Stimulated activated CD4-positive, alpha-beta T cell treated with anti-CD3 and anti-CD28 coated beads, Interleukin-15, amount 100 ng/mL, for 1 hour (primary cell): ENCODE results near the gene SCYGR6.

Experiments used
- DNase-seq, 2 donors: peaks; one replicate each; pipeline ENCODE4 v3.0.0-alpha.2; 2020; ENCODE audit warnings: low read depth in 1 of 2, low spot score in 1 of 2

Gene SCYGR6

GRCh38 chr2:227716501-227716900, 8.1 kb downstream of the SCYGR6 start:
- no peak for DNase-seq

GRCh38 chr2:227713291-227713690, 11.3 kb downstream of the SCYGR6 start:
- DNase-seq = no peak

- DNase-seq = no peak
Measured at GRCh38 chr2:227710986-227711385, 13.6 kb downstream of the SCYGR6 start.

DNA sequence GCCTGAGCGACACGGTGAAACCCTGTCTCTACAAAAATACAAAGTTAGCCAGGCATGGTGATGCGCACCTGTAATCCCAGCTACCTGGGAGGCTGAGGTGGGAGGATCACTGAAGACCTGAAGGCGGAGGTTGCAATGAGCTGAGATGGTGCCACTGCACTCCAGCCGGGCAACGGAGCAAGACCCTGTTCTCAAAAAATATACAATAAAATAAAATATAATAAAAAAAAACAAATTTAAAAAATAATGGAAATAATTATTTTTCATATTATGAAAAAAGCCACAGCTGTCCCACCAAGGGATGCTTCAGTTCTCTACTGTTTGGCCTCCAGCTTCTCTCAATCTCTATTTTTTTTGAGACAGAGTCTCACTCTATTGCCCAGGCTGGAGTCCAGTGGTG, 17.2 kb downstream of the SCYGR6 start:
- no peak for DNase-seq

DNA sequence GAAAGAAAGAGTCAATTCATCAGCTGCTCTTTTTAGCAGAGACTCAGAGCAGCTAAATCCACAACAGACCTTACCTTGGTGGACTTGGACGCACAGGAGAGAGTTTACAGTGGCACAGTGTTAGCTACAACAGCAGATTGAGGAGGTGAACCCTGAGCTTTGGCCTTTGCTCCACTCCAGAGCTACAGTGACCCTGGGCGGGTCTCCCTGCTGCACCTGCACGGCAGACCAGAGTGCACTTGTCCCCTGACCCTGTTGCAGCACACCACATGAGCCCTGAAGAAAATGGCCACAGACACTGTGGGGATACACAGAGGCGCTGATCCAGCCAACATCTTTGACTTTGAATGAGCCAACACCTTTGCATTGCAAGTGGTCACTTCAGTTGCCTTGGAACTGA, 17.7 kb downstream of the SCYGR6 start:
- DNase-seq = no peak

GRCh38 chr2:227703961-227704360, 20.6 kb downstream of the SCYGR6 start:
- no peak for DNase-seq

GRCh38 chr2:227703280-227703732, 21.3 kb downstream of the SCYGR6 start:
- no peak for DNase-seq

DNA sequence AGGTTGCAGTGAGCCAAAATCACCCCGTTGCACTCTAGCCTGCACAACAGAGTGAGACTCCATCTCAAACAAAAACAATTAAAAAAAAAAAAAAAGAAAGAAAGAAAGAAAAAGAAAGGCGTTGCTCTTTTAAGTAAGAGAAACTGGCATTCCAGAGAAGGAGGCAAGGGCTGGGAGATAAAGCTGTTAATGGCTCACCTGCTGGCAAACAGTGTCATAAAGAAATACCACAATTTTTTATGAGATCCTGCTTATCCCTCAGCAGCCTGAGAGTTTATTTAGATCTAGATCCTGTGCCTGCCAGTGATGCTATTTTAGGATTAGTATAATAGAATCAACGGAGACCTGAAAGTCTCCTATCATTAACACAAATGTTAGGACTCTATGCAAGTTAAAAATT, 23.0 kb downstream of the SCYGR6 start:
- no peak for DNase-seq

DNA sequence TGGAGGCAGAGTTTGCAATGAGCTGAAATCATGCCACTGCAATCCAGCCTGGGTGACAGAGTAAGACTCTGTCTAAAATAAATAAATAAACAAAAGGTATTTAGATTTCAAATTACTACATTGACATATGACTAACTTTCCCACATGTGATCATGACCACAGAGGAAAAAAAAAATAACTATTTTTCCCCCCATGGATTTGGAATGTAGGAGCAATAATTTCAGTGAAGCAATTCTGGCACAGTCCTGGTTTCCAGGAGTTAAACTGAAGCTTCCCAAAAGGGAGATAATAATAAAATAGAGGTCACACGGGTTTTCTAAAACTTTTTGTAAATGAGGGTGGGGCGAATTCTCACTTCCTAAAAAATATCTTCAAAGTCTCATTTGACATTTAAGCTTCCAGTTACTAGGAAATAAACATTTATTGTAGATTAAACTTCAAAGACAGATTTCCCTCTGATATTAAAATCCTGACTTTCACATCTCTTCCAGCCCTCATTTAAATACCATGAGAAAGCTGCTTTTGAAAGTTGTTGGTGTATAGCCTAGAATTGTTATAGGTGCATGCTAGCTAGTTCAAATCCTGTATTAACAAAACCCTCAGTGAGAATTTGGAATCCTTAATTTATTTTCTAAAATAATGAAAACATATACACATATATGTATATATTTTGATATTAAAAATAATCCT, 27.4 kb downstream of the SCYGR6 start:
- DNase-seq = no peak

DNA sequence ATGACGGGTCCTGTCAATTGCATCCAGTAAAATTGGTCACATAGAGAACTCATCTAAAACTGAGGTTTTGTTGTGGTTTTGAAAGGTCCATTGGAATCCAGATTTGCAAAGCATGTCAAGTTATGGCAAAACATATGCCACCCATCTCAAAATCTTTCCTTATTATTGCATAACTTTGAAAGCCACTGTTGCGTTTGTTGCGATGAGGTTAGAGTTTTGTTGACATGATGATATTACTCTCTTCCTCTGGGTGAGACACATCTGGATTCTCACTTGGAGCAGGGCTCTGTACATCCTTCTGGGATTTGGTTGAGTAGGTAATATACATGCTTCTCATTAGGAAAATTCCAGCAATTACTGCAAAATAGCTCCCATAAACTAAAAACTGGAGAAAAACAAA, 37.4 kb downstream of the SCYGR6 start:
- DNase-seq = no peak

- DNase-seq = no peak
Measured at GRCh38 chr2:227684258-227684657, 40.3 kb downstream of the SCYGR6 start.

GRCh38 chr2:227677928-227678327, 46.6 kb downstream of the SCYGR6 start:
- DNase-seq = no peak

GRCh38 chr2:227674485-227674884, 50.1 kb downstream of the SCYGR6 start:
- DNase-seq = no peak
